Kidney capillary endothelial cell (primary cell): ENCODE results near the gene PAPLN.
A peak's percentile ranks its signal among the peaks of the same experiment; 100 is the strongest.
"Not testable (repeated sequence)": the region's sequence is repeated elsewhere in the genome, so short reads cannot be mapped to it uniquely, and the experiment has no call there.

Experiments
- DNase-seq: peaks from one replicate; pipeline ENCODE4 v3.0.0-alpha.2; 2018; ENCODE audit warnings: low spot score

Gene PAPLN, protein sequence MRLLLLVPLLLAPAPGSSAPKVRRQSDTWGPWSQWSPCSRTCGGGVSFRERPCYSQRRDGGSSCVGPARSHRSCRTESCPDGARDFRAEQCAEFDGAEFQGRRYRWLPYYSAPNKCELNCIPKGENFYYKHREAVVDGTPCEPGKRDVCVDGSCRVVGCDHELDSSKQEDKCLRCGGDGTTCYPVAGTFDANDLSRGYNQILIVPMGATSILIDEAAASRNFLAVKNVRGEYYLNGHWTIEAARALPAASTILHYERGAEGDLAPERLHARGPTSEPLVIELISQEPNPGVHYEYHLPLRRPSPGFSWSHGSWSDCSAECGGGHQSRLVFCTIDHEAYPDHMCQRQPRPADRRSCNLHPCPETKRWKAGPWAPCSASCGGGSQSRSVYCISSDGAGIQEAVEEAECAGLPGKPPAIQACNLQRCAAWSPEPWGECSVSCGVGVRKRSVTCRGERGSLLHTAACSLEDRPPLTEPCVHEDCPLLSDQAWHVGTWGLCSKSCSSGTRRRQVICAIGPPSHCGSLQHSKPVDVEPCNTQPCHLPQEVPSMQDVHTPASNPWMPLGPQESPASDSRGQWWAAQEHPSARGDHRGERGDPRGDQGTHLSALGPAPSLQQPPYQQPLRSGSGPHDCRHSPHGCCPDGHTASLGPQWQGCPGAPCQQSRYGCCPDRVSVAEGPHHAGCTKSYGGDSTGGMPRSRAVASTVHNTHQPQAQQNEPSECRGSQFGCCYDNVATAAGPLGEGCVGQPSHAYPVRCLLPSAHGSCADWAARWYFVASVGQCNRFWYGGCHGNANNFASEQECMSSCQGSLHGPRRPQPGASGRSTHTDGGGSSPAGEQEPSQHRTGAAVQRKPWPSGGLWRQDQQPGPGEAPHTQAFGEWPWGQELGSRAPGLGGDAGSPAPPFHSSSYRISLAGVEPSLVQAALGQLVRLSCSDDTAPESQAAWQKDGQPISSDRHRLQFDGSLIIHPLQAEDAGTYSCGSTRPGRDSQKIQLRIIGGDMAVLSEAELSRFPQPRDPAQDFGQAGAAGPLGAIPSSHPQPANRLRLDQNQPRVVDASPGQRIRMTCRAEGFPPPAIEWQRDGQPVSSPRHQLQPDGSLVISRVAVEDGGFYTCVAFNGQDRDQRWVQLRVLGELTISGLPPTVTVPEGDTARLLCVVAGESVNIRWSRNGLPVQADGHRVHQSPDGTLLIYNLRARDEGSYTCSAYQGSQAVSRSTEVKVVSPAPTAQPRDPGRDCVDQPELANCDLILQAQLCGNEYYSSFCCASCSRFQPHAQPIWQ

DNA sequence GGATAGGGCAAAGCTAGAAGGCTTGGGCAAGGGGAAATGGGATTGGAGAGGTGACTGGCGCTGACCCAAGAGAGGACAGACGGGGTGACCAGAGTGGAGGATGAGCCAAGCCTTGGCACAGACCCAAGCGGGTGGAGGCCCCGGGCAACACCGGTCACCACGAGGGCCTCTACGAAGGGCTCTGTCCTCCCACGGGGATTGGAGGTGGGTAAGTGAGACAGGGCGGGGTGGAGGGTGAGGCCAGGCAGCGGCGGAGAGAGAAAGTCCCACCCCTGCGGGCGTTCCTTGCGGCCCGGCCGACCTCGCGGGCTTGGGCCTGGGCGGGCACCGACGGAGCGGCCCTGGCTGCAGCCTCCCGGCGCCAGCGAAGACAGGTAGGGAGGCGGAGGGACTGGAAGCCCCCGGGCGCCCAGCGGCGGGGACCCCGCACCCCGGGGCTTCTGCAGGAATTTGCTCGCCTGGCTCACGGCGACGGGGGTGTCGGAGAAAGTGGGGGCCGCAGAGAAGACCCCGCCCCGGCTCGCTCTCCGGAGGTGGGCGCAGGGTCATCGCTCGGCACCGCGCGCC is at the start of gene PAPLN:
Gene PAPLN (plus strand): TSS at position 288 of the 567 bp plus-strand sequence. CDS start 2,273 bp downstream, outside the sequence.
- no peak for DNase-seq

- DNase-seq = no peak
These were observed 48.8 kb upstream of the PAPLN start for GRCh38 chr14:73188501-73188911.

DNA sequence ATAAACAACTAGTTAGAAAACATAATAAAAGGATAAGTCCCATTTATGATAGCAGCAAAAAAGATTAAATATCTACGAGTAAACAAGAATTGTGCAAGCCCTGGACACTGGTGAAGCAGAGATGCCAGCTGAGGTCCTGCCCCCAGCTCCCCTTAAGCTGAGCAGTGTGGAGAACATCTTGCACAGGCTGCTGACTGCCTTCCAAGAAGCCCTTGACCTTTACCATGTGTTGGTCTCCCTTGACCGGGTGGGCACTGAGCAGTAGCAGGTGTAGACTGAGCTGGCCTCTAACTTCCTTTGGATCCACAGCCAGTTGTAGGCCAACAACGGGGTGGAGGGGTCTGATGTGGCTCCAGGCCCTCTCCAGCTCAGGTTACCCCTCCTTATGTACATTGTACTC is 47.7 kb upstream of the PAPLN start:
- DNase-seq = no peak

- DNase-seq = no peak
These were observed 45.9 kb upstream of the PAPLN start for GRCh38 chr14:73191441-73191840.

GRCh38 chr14:73194306-73194705 is 43.0 kb upstream of the PAPLN start:
- not testable (repeated sequence) for DNase-seq

DNA sequence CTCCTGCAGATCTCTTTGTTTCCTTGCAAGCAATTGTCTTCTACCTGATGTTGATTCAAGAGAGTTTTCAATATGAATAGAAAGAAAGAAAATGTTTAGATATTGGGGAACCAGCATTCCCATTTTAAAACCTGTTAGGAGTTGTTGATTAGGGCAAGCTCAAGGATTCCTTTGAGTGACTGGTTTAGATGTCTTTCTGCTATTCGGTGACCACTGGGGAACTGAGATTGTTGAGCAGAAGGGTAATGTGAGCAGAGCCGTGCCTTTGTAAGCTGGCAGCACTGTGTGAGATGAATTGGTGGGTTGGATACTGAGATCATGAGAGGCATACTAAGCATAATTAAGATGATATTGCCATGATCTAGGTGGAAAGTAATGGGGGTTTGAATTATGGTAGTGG is 39.1 kb upstream of the PAPLN start:
- no peak for DNase-seq

DNA sequence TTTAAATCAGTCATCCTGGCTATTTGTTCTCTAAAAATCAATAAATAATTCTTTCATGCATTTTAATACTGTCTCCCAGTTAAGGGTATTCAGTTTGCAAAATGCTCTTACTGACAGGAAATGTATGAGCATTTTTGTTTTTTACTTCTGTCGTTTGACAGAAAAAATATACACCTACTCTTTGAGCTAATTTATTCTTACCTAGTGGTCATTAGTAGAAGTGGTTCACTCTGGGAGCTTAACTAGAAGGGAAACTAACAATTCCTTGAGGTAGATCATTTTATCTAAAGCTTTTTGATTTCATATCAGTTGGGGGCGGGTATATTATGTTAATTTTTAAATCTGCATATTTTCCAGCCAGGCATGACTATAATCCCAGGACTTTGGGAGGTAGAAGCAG is 33.8 kb upstream of the PAPLN start:
- DNase-seq = no peak

DNA sequence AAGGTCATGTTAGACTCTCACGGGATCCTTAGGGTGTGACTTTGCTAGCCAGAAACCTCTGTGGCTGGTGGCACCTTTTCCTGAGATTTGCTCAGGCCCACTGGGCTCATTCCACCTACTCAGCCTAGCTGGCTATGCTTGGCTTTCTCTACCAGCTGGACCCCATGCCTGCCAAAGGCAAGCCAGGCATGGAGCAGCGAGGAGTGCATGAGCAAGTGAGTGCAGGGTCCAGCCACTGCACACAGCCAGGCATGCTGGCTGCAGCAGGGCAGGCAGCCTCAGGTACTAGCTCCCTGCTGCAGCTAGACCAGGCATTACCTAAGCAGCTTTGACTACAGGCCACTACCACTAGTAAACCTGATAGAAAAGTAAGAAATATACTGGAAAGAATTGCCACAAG is 29.7 kb upstream of the PAPLN start:
- DNase-seq = no peak

GRCh38 chr14:73208390-73208789 is 28.9 kb upstream of the PAPLN start:
- no peak for DNase-seq

DNA sequence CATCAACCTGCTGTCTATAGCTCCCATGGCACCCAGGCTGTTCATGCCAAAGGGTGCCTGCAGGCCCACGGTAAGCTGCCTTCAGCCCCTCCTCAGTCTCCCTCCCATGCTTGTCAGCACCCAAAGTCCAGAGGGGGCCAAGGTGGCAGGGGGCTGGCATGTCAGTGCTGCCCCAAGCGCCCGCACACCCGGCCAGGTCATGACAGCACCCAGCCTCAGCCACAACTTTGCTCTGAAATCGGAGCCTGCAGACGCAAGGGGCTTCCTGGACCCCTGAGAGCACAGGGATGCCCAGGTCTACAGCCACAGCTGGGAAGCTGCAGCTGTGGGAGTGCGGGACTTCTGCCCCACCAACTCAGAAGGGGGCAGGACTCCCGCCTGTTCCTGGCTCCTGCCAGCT is 28.5 kb upstream of the PAPLN start:
- no peak for DNase-seq

DNA sequence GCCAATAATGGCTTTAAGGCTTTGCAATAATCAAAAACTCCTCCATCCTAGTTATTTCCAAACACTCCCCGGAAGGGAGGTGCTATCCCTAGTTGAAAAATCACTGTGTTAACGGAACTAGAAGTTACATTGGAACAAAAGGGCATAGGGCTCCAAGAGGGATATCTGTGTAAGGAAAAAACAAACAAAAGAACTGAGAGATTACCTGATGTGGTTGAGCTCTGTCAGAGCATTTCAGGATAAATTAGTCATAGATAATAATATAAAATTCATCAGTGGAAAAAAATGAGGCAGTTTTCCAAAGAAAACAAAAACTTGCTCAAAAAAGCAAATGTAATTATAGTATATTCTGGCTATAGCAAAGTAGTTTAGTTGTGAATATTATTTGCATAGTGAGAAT is 27.4 kb upstream of the PAPLN start:
- DNase-seq = no peak

GRCh38 chr14:73211251-73212040 is 25.9 kb upstream of the PAPLN start:
- no peak for DNase-seq

GRCh38 chr14:73216030-73216429 is 21.3 kb upstream of the PAPLN start:
- no peak for DNase-seq

DNA sequence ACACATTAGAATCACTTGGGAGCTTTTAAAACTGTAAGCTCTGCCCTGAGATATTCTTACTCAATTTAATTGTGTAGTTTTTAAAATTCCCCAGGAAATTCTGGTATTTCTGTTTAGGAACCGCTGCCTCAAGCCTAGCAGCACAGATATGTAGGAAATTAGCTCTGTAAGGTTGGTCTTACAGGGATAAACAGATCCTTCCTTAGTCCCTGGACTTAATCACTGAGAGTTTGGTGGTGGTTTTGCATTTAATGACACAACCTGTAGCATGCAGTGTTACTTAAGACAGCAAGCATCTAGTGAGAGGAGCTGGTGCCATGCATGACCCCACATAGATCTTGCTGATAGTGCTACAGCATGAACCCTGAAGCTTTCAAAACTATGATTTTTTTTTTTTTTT is 19.9 kb upstream of the PAPLN start:
- no peak for DNase-seq

GRCh38 chr14:73220061-73220460 is 17.2 kb upstream of the PAPLN start:
- DNase-seq = no peak

DNA sequence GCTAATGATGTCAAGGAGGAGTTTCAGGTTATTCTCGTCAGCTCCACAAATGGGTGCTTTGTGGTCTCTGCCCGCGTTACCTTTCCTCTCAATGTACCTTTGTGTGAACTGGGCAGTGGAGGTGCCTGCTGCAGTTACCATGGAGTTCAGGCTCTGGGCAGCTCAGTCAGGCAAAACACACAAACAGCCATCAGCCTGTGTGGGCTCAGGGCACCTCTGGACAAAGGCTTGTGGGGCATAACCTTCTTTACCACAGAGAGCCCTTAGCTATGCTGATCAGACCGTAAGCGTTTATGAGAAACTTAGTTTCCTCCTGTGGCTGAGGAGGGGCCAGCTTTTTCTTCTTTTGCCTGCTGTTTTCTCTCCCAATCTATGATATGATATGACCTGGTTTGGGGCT is 16.7 kb upstream of the PAPLN start:
- no peak for DNase-seq

DNA sequence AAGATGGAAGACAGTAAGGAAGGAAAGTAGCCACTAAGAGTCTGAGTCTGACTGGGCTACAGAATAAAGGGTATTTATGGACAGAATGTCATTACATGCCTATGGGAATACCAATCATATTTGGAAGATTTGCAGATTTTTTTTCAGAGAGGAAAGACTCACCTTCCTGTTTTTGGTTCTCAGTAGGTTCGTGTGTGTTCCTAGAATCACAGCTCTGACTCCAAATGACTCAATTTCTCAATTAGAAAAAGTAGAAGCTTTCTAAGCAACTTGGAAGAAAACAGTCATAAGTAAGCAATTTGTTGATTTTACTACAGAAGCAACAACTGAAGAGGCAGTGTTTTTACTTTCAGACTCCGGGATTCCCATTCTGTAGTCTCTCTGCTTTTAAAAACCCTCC is 15.4 kb upstream of the PAPLN start:
- peak; percentile 52 for DNase-seq

DNA sequence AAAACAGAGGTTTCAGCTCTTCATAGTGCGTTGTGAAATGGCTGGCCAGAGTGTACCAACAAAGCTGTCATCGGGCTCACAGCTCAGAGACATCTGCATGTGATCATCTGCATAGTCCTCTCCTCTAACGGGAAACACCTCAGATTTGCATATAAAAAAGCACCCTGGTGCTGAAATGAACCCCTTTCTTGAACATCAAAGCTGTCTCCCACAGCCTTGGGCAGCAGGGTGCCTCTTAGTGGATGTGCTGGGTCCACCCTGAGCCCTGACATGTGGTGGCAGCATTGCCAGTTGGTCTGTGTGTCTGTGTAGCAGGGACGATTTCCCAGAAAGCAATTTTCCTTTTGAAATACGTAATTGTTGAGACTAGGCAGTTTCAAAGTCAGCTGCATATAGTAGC is 14.3 kb upstream of the PAPLN start:
- no peak for DNase-seq

DNA sequence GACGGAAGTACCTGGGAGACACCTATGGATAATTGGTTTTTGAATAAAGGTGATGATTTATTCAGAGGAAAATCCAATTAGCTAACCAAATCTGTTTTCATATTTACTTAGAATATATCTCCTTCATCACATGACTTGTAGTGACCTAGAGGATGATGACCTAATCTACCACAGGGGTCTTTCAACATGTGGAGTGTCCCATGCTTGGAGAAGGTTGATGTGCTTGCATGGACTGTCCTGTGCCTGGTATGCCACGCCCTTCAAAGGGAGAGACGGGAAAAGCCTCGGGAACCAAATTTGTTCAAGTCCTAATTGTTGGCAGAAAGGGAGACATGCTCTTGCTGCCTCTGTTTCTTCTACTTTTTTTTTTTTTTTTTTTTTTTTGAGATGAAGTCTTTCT is 11.8 kb upstream of the PAPLN start:
- no peak for DNase-seq

- DNase-seq = peak; percentile 63
These were observed 9.2 kb upstream of the PAPLN start for GRCh38 chr14:73227812-73228781.
